Breast epithelium (tissue), 3 donors: ENCODE results near the gene BRME1.

ENCODE experiments used
- POLR2A ChIP-seq: fragments of 450-650 bp; IDR thresholded peaks from one replicate; pipeline ENCODE4 v1.6.1; 2016; ENCODE audit warnings: antibody characterized with exemption, mild to moderate bottlenecking, moderate library complexity
- POLR2AphosphoS5 ChIP-seq, 3 donors: sonication (generic); formaldehyde crosslinking; IDR thresholded peaks; one replicate each; pipeline ENCODE4 v1.6.1; 2017; ENCODE audit warnings: antibody characterized with exemption in 3 of 3
- TF ChIP-seq, protein P1 (sequence below), 3 donors: fragments of 450-650 bp; IDR thresholded peaks; one replicate each; pipeline ENCODE4 v1.5.1; 2016 to 2017; ENCODE audit warnings: antibody characterized with exemption in 3 of 3, mild to moderate bottlenecking in 3 of 3, moderate library complexity in 3 of 3

DNA sequence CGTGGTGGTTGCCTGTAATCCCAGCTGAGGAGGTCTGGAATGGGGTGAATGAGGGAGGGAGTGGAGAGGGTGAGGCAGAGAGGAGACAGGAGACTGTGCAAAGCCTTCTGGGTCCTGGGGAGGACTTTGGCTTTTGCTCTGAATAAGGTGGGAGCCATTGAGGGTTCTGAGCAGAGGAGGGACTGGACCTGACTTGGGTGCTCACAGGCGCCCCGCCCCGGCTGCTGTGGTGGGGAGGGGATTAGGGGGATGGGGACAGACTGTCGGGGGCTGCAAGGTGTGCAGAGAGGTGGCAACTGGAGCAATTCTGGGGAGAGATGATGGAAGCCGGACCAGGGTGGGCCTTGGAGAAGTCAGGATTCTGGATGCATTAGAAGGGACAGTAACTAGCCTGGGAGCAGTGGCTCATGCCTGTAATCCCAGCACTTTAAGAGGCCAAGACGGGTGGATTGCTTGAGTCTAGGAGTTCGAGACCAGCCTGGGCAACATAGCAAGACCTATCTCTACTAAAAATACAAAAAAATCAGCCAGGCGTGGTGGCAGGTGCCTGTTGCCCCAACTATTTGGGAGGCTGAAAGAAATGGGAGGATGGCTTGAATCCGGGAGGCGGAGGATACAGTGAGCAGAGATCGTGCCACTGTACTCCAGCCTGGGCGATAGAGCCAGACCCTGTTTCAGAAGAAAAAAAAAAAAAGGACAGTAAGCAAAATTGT is 45.1 kb downstream of the BRME1 start:
- TF ChIP-seq, protein P1, sequence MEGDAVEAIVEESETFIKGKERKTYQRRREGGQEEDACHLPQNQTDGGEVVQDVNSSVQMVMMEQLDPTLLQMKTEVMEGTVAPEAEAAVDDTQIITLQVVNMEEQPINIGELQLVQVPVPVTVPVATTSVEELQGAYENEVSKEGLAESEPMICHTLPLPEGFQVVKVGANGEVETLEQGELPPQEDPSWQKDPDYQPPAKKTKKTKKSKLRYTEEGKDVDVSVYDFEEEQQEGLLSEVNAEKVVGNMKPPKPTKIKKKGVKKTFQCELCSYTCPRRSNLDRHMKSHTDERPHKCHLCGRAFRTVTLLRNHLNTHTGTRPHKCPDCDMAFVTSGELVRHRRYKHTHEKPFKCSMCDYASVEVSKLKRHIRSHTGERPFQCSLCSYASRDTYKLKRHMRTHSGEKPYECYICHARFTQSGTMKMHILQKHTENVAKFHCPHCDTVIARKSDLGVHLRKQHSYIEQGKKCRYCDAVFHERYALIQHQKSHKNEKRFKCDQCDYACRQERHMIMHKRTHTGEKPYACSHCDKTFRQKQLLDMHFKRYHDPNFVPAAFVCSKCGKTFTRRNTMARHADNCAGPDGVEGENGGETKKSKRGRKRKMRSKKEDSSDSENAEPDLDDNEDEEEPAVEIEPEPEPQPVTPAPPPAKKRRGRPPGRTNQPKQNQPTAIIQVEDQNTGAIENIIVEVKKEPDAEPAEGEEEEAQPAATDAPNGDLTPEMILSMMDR (IDR thresholded peaks at IDR 0.05): no peak
- TF ChIP-seq POLR2A (no peak), POLR2AphosphoS5 (IDR thresholded peaks at IDR 0.05) (no peak)
